Left ventricle myocardium inferior (tissue), 1 donor: ENCODE measurements around the gene SPATA32. TPM values are rescaled to one million over a fixed set of nuclear protein-coding genes. Genes with fewer than 3 reads are reported as not detected.

ENCODE experiments used
- DNase-seq: peaks from one replicate; pipeline ENCODE4 v3.0.0-alpha.2; 2020
- H3K27ac ChIP-seq: fragments of 200-600 bp; replicated peaks from 2 replicates; pipeline ENCODE4 v1.8.0; 2021
- H3K27me3 ChIP-seq: fragments of 200-600 bp; 2 replicates; pipeline ENCODE4 v1.8.0; 2021; ENCODE audit warnings: low read depth
- H3K36me3 ChIP-seq: fragments of 200-600 bp; 2 replicates; pipeline ENCODE4 v1.8.0; 2021
- H3K4me1 ChIP-seq: fragments of 200-600 bp; 2 replicates; pipeline ENCODE4 v1.8.0; 2021
- H3K4me3 ChIP-seq: fragments of 200-600 bp; 2 replicates; pipeline ENCODE4 v1.8.0; 2021; ENCODE audit warnings: mild to moderate bottlenecking, moderate library complexity
- H3K9me3 ChIP-seq: fragments of 200-600 bp; replicated peaks from 2 replicates; pipeline ENCODE4 v1.8.0; 2021
- CTCF ChIP-seq: fragments of 200-600 bp; IDR thresholded peaks from 2 replicates; pipeline ENCODE4 v1.8.0; 2021; ENCODE audit warnings: antibody characterized with exemption, mild to moderate bottlenecking, borderline replicate concordance
- intact Hi-C: fragments of 100-400 bp; cut with micrococcal nuclease; formaldehyde crosslinking; loops from one replicate; pipeline ENCODE4 v1.11.0; 2022
- total RNA-seq: library from RNA; stranded (reverse); fragmentation: NEBNext Ultra II Directional; extraction: Animal tissue kit (Norgen Biotek cat#: 25700); gene quantifications from one replicate; pipeline ENCODE4 v1.2.1, GENCODE V29; 2021
- donor health status: DM: no; HTN: yes; CAD: no; lungs with severe emphysema.

Gene SPATA32
- total RNA-seq, 1 donor from 2014 or later: not detected

GRCh38 chr17:45248132-45248957 is 13.5 kb downstream of the SPATA32 start:
- Histone ChIP-seq H3K4me1 (peaks cover 22% of the 10 kb centered on the region), H3K4me3 (peak overlapping the region; percentile 71), H3K27me3 (no peaks in the 10 kb centered on the region), H3K9me3 (no peaks in the 10 kb centered on the region), H3K27ac (peak overlapping the region; percentile 56), H3K36me3 (peaks cover 20% of the 10 kb centered on the region)
- TF ChIP-seq CTCF: no peak
- intact Hi-C loops: no loop called here
- no peak for DNase-seq

GRCh38 chr17:45247429-45248131 is 14.3 kb downstream of the SPATA32 start:
- TF ChIP-seq CTCF: no peak
- Histone ChIP-seq H3K4me3 (peak overlapping the region; percentile 71), H3K36me3 (peaks cover 22% of the 10 kb centered on the region), H3K4me1 (peaks cover 22% of the 10 kb centered on the region), H3K27me3 (no peaks in the 10 kb centered on the region), H3K9me3 (no peaks in the 10 kb centered on the region), H3K27ac (peak overlapping the region; percentile 56)
- peak; percentile 87 for DNase-seq
- intact Hi-C loops: no loop called here

- Histone ChIP-seq H3K36me3 (peaks cover 22% of the 10 kb centered on the region), H3K4me1 (peaks cover 22% of the 10 kb centered on the region), H3K27me3 (no peaks in the 10 kb centered on the region), H3K4me3 (peak overlapping the region; percentile 71), H3K27ac (peak overlapping the region; percentile 56), H3K9me3 (no peaks in the 10 kb centered on the region)
- DNase-seq: no peak
- peak; percentile 62 for TF ChIP-seq CTCF
- intact Hi-C loops: no loop called here
These were observed 14.9 kb downstream of the SPATA32 start for GRCh38 chr17:45246861-45247428.

- intact Hi-C loops: no loop called here
- DNase-seq: no peak
- Histone ChIP-seq H3K4me1 (peaks cover 26% of the 10 kb centered on the region), H3K36me3 (peaks cover 22% of the 10 kb centered on the region), H3K27me3 (no peaks in the 10 kb centered on the region), H3K4me3 (peak overlapping the region; percentile 71), H3K9me3 (no peaks in the 10 kb centered on the region), H3K27ac (no peak overlapping the region)
- TF ChIP-seq CTCF: no peak
These were observed 15.6 kb downstream of the SPATA32 start for GRCh38 chr17:45246338-45246737.

GRCh38 chr17:45244725-45245656 is 16.9 kb downstream of the SPATA32 start:
- TF ChIP-seq CTCF: no peak
- no peaks in the 10 kb centered on the region for H3K27me3 ChIP-seq
- DNase-seq: no peak
- H3K4me1 ChIP-seq: peaks cover 31% of the 10 kb centered on the region
- no peaks in the 10 kb centered on the region for H3K9me3 ChIP-seq
- no peak overlapping the region for H3K27ac ChIP-seq
- H3K36me3 ChIP-seq: peaks cover 26% of the 10 kb centered on the region
- intact Hi-C loops: no loop called here
- no peak overlapping the region for H3K4me3 ChIP-seq
